Spinal cord (tissue), 10 donors: ENCODE results near the gene ZFR2. TPM values are rescaled to one million over a fixed set of nuclear protein-coding genes. Genes with fewer than 3 reads are reported as not detected.

Source experiments
- DNase-seq, 6 donors: peaks; one replicate each; pipeline versions ENCODE4 v3.0.0 to v3.0.0-alpha.2; 2013 to 2015; ENCODE audit warnings: low spot score in 6 of 6, low read depth in 4 of 6
- H3K27ac ChIP-seq: one replicate; pipeline ENCODE4 v1.5.1; 2013; ENCODE audit warnings: low read depth, low read length, control low read depth
- H3K27me3 ChIP-seq: one replicate; pipeline ENCODE4 v1.6.1; 2013; ENCODE audit warnings: low read length; ENCODE audit not compliant: control insufficient read depth, insufficient read depth
- H3K36me3 ChIP-seq: one replicate; pipeline ENCODE4 v1.6.1; 2013; ENCODE audit warnings: low read length; ENCODE audit not compliant: control insufficient read depth, insufficient read depth
- H3K4me1 ChIP-seq: one replicate; pipeline ENCODE4 v1.6.1; 2013; ENCODE audit warnings: low read length; ENCODE audit not compliant: control insufficient read depth, insufficient read depth
- H3K4me3 ChIP-seq: one replicate; pipeline ENCODE4 v1.5.1; 2013; ENCODE audit warnings: low read depth, low read length, control low read depth
- H3K9me3 ChIP-seq: one replicate; pipeline ENCODE4 v1.6.1; 2013; ENCODE audit warnings: low read length; ENCODE audit not compliant: control insufficient read depth, insufficient read depth
- WGBS: methylation state at CpG from one replicate; pipeline ENCODE4 v1.1.5; 2013; ENCODE audit warnings: missing lambda C conversion rate; ENCODE audit not compliant: insufficient coverage; 5-methylcytosine and 5-hydroxymethylcytosine counted together
- polyA plus RNA-seq, 2 donors: library from polyadenylated mRNA; unstranded; fragments of 120-200 nt; gene quantifications; one replicate each; pipeline ENCODE4 v1.2.1, GENCODE V29; 2013; ENCODE audit not compliant: insufficient read length in 2 of 2
- total RNA-seq, 2 donors: library from RNA; depleted of rRNA in 1 of 2; stranded (reverse); fragments of 120-200 nt in 1 of 2; fragments of >200 nt in 1 of 2; gene quantifications; one replicate each; pipeline versions ENCODE4 v1.2.3 to v1.2.4, GENCODE V29; 2013 to 2014
- donor health status: healthy.

The ZFR2 gene
- total and polyA plus RNA-seq, 4 donors = 7.7 to 37.6 (median 18.4) TPM

- no peaks in the 10 kb centered on the region for H3K27me3 ChIP-seq
- 81% methylated on average over 12 of the region's 12 CpGs for WGBS
- H3K4me3 ChIP-seq = no peak overlapping the region
- peak in 1 of 6 donors; percentile 62 for DNase-seq
- H3K9me3 ChIP-seq = peaks cover 2% of the 10 kb centered on the region
- H3K27ac ChIP-seq = no peak overlapping the region
- no peaks in the 10 kb centered on the region for H3K4me1 ChIP-seq
- H3K36me3 ChIP-seq = peaks cover 32% of the 10 kb centered on the region
Measured at GRCh38 chr19:3857449-3858003, 11.3 kb downstream of the ZFR2 start.

- 89% methylated on average over 19 of the region's 19 CpGs for WGBS
- Histone ChIP-seq H3K27ac (no peak overlapping the region), H3K27me3 (no peaks in the 10 kb centered on the region), H3K9me3 (peaks cover 5% of the 10 kb centered on the region), H3K36me3 (peaks cover 30% of the 10 kb centered on the region), H3K4me1 (no peaks in the 10 kb centered on the region), H3K4me3 (no peak overlapping the region)
- DNase-seq = no peak
Measured at GRCh38 chr19:3855320-3855719, 13.5 kb downstream of the ZFR2 start.

GRCh38 chr19:3852614-3853254, 16.1 kb downstream of the ZFR2 start:
- 84% methylated on average over 4 of the region's 4 CpGs for WGBS
- no peak overlapping the region for H3K27ac ChIP-seq
- H3K4me3 ChIP-seq = no peak overlapping the region
- no peaks in the 10 kb centered on the region for H3K4me1 ChIP-seq
- peaks cover 5% of the 10 kb centered on the region for H3K9me3 ChIP-seq
- peaks cover 34% of the 10 kb centered on the region for H3K36me3 ChIP-seq
- H3K27me3 ChIP-seq = no peaks in the 10 kb centered on the region
- DNase-seq = no peak

GRCh38 chr19:3852177-3852511, 16.7 kb downstream of the ZFR2 start:
- Histone ChIP-seq H3K9me3 (peaks cover 5% of the 10 kb centered on the region), H3K4me3 (no peak overlapping the region), H3K27me3 (no peaks in the 10 kb centered on the region), H3K27ac (no peak overlapping the region), H3K36me3 (peaks cover 34% of the 10 kb centered on the region), H3K4me1 (no peaks in the 10 kb centered on the region)
- DNase-seq = no peak
- 100% methylated on average over 1 of the region's 1 CpG for WGBS

GRCh38 chr19:3851254-3852176, 17.3 kb downstream of the ZFR2 start:
- Histone ChIP-seq H3K36me3 (peaks cover 34% of the 10 kb centered on the region), H3K27me3 (no peaks in the 10 kb centered on the region), H3K4me3 (no peak overlapping the region), H3K4me1 (no peaks in the 10 kb centered on the region), H3K9me3 (peaks cover 5% of the 10 kb centered on the region), H3K27ac (no peak overlapping the region)
- WGBS = 96% methylated on average over 10 of the region's 11 CpGs
- DNase-seq = no peak

- peaks cover 27% of the 10 kb centered on the region for H3K36me3 ChIP-seq
- H3K4me3 ChIP-seq = no peak overlapping the region
- WGBS = 100% methylated on average over 1 of the region's 6 CpGs
- H3K4me1 ChIP-seq = no peaks in the 10 kb centered on the region
- DNase-seq = no peak
- no peaks in the 10 kb centered on the region for H3K27me3 ChIP-seq
- no peak overlapping the region for H3K27ac ChIP-seq
- H3K9me3 ChIP-seq = peaks cover 5% of the 10 kb centered on the region
Measured at GRCh38 chr19:3850320-3850972, 18.4 kb downstream of the ZFR2 start.

- Histone ChIP-seq H3K9me3 (peaks cover 5% of the 10 kb centered on the region), H3K4me1 (no peaks in the 10 kb centered on the region), H3K36me3 (peaks cover 25% of the 10 kb centered on the region), H3K27ac (no peak overlapping the region), H3K27me3 (no peaks in the 10 kb centered on the region), H3K4me3 (no peak overlapping the region)
- no peak for DNase-seq
- WGBS = 87% methylated on average over 7 of the region's 12 CpGs
Measured at GRCh38 chr19:3849787-3850186, 19.1 kb downstream of the ZFR2 start.

- H3K27ac ChIP-seq = no peak overlapping the region
- H3K36me3 ChIP-seq = peaks cover 25% of the 10 kb centered on the region
- no peaks in the 10 kb centered on the region for H3K4me1 ChIP-seq
- 84% methylated on average over 5 of the region's 5 CpGs for WGBS
- DNase-seq = no peak
- no peaks in the 10 kb centered on the region for H3K27me3 ChIP-seq
- H3K4me3 ChIP-seq = no peak overlapping the region
- H3K9me3 ChIP-seq = peaks cover 5% of the 10 kb centered on the region
Measured at GRCh38 chr19:3849092-3849491, 19.7 kb downstream of the ZFR2 start.

- no peaks in the 10 kb centered on the region for H3K4me1 ChIP-seq
- peaks cover 4% of the 10 kb centered on the region for H3K36me3 ChIP-seq
- no peak overlapping the region for H3K27ac ChIP-seq
- no peak overlapping the region for H3K4me3 ChIP-seq
- no peaks in the 10 kb centered on the region for H3K27me3 ChIP-seq
- H3K9me3 ChIP-seq = no peaks in the 10 kb centered on the region
- DNase-seq = no peak
- WGBS = 80% methylated on average over 4 of the region's 5 CpGs
Measured at GRCh38 chr19:3844596-3844995, 24.2 kb downstream of the ZFR2 start.
